ENCODE data around the gene LSAMP.

DNA sequence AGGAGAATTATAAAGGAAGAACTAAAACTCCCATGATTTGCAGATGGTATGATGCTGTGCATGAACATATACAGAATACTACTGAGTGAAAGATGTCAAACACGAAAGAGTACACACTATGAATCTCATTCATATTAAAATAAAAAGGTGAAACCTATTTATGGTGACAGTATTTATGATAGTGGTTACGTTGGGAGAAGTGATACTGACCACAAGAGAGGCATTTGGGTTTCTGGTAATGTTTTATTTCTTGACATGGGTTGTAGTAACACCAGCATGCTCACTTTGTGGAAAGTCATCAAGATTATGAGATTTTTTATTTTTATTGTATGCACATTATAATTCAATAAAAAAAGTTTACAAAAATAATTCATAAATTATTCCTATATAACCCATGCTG lies 498.0 kb downstream of the LSAMP start:
- no peak for TF ChIP-seq CTCF (IDR thresholded peaks at IDR 0.05)
- TF ChIP-seq EZH2 (IDR thresholded peaks at IDR 0.05): no peak
- TF ChIP-seq EZH2phosphoT487 (IDR thresholded peaks at IDR 0.05): no peak

Data from neural progenitor cell (in vitro differentiated cells).